RPMI8226 (cell line): ENCODE measurements around the gene C19orf81.
A peak's percentile ranks its signal among the peaks of the same experiment; 100 is the strongest.

ENCODE experiments used
- DNase-seq: peaks from one replicate; pipeline ENCODE4 v3.0.0-alpha.2; 2015

C19orf81 gene

GRCh38 chr19:50686310-50687032 is 37.2 kb downstream of the C19orf81 start:
- no peak for DNase-seq

GRCh38 chr19:50688766-50689165 is 39.5 kb downstream of the C19orf81 start:
- DNase-seq = no peak

GRCh38 chr19:50690439-50690838 is 41.2 kb downstream of the C19orf81 start:
- no peak for DNase-seq

GRCh38 chr19:50693064-50693975 is 44.1 kb downstream of the C19orf81 start:
- DNase-seq = no peak

- no peak for DNase-seq
These were observed 45.5 kb downstream of the C19orf81 start for GRCh38 chr19:50694815-50695145.

- DNase-seq = peak; percentile 53
These were observed 46.2 kb downstream of the C19orf81 start for GRCh38 chr19:50695251-50696093.

GRCh38 chr19:50696094-50696483 is 46.8 kb downstream of the C19orf81 start:
- DNase-seq = no peak

- no peak for DNase-seq
These were observed 48.3 kb downstream of the C19orf81 start for GRCh38 chr19:50697414-50698124.

- no peak for DNase-seq
These were observed 52.2 kb downstream of the C19orf81 start for GRCh38 chr19:50701367-50701985.

- DNase-seq = no peak
These were observed 53.1 kb downstream of the C19orf81 start for GRCh38 chr19:50702158-50702870.

- DNase-seq = no peak
These were observed 53.9 kb downstream of the C19orf81 start for GRCh38 chr19:50702871-50703829.

- no peak for DNase-seq
These were observed 54.9 kb downstream of the C19orf81 start for GRCh38 chr19:50703915-50704796.

- DNase-seq = peak; percentile 69
These were observed 56.3 kb downstream of the C19orf81 start for GRCh38 chr19:50705422-50706019.

- DNase-seq = no peak
These were observed 57.1 kb downstream of the C19orf81 start for GRCh38 chr19:50706387-50706786.

GRCh38 chr19:50708179-50708879 is 59.1 kb downstream of the C19orf81 start:
- peak; percentile 40 for DNase-seq
